ENCODE data around the gene KNTC1.
A peak's percentile ranks its signal among the peaks of the same experiment; 100 is the strongest.
"Not testable (repeated sequence)": the region's sequence is repeated elsewhere in the genome, so short reads cannot be mapped to it uniquely, and the experiment has no call there.

Gene KNTC1, protein sequence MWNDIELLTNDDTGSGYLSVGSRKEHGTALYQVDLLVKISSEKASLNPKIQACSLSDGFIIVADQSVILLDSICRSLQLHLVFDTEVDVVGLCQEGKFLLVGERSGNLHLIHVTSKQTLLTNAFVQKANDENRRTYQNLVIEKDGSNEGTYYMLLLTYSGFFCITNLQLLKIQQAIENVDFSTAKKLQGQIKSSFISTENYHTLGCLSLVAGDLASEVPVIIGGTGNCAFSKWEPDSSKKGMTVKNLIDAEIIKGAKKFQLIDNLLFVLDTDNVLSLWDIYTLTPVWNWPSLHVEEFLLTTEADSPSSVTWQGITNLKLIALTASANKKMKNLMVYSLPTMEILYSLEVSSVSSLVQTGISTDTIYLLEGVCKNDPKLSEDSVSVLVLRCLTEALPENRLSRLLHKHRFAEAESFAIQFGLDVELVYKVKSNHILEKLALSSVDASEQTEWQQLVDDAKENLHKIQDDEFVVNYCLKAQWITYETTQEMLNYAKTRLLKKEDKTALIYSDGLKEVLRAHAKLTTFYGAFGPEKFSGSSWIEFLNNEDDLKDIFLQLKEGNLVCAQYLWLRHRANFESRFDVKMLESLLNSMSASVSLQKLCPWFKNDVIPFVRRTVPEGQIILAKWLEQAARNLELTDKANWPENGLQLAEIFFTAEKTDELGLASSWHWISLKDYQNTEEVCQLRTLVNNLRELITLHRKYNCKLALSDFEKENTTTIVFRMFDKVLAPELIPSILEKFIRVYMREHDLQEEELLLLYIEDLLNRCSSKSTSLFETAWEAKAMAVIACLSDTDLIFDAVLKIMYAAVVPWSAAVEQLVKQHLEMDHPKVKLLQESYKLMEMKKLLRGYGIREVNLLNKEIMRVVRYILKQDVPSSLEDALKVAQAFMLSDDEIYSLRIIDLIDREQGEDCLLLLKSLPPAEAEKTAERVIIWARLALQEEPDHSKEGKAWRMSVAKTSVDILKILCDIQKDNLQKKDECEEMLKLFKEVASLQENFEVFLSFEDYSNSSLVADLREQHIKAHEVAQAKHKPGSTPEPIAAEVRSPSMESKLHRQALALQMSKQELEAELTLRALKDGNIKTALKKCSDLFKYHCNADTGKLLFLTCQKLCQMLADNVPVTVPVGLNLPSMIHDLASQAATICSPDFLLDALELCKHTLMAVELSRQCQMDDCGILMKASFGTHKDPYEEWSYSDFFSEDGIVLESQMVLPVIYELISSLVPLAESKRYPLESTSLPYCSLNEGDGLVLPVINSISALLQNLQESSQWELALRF (N-terminal part only)

DNA sequence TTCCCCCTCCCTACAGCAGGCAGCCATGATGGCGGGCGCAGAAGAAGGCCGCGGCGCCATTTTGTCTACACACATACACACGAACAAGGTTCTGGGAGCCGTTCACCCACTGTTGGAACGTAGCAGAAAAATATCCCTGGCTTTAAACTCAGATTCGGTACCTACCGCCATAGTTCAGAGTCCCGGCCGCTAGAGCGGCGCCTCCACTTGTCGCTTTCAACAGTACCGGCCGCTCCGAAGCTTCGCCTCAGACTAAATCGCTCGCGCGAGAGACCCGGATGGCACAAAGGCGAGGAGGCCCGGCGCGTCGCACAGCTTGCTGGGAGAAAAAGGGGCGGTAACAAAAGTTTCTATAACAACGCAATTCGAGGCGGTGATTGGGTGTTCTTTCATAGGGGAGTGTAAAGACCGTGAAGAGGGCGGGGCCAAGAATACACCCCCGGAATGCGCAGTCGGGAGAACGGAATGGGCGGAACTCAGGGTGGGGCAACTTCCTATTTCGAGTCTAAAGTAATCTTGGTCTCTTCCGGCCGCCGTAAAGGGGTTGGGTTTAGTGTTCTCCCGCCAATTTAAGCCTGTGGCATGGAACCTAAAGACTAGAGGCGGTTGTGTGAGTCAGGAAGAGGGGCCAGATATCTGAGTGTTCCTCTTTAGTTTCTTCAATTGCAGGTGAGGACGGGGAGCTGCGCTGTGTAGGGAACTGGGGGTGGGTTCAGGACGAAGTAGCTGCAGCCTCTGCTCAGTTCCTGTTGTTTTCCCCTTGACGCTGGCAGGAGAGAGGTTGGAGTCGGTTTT is at the start of gene KNTC1, which contains the start of gene RSRC2:
Gene KNTC1 (plus strand): TSS at position 567 of the 795 bp plus-strand sequence. CDS start 2,815 bp downstream, outside the sequence.
Gene RSRC2 (minus strand): TSS at position 254 of the 795 bp plus-strand sequence. CDS start 83 bp downstream, at position 171.
- peak; percentile 99 for DNase-seq (ENCODE audit: low read depth, low spot score)

DNA sequence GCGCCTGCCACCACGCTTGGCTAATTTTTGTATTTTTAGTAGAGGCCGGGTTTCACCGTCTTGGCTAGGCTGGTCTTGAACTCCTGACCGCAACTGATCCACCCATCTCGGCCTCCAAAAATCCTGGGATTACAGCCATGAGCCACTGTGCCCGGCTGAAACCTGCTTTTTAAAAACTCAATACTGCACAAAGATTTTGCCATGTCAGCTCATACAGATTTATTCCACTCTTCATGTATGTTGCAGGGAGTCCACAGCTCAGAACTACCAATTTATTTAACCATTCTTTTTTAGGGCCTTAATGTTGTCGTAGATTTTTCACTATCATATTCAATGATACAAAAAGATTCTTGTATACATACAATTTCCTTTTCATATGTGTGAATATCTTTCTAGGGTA is 46.3 kb upstream of the KNTC1 start:
- DNase-seq (ENCODE audit: low read depth, low spot score): no peak

DNA sequence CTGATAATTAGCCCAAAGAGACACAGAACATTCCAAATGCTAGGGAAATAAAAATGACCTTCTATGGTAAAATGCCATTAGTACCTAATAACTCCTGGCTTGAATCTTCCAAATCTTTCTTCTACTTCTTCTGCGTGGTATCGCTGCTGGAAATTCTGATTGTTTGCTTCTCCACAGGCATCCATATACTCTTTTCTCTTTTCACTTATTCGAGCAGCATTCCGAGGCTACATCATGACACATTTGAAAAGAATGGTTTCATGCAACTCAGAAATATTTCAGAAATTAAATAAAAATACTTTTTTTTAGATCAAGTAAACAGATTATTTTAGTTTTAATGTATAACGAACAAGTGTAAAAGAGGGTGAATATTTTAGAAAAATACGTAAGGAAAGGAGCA is 45.2 kb upstream of the KNTC1 start:
- no peak for DNase-seq (ENCODE audit: low read depth, low spot score)

DNA sequence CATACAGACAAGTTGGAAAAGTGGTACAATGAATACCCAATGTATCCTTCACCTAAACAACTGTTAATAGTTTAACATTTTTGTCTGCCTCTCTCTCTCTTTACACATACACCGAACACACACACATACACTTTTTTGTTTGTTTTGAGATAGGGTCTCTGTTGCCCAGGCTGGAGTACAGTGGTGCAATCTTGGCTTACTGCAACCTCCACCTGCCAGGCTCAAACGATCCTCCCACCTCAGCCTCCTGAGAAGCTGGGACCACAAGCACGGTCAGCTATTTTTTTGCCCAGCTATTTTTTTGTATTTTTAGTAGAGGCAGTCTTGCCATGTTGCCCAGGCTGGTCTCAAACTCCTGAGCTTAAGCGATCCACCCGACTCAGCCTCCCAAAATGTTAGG is 43.1 kb upstream of the KNTC1 start:
- no peak for DNase-seq (ENCODE audit: low read depth, low spot score)

DNA sequence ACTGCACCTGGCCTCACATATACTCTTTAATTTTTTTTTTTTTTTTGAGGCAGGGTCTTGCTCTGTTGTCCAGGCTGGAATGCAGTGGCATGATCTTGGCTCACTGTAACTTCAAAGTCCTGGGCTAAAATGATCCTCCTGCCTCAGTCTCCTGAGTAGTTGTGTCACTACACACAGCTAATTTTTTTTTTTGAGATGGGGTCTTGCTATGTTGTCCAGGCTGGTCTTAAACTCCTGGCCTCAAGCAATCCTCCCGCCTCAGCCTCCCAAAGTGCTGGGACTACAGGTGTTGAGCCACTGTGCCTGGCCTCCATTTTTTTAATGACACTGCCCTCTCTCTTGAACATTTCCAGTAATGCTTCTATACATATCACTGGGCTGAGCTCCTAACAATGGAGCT is 42.7 kb upstream of the KNTC1 start:
- DNase-seq (ENCODE audit: low read depth, low spot score): not testable (repeated sequence)

DNA sequence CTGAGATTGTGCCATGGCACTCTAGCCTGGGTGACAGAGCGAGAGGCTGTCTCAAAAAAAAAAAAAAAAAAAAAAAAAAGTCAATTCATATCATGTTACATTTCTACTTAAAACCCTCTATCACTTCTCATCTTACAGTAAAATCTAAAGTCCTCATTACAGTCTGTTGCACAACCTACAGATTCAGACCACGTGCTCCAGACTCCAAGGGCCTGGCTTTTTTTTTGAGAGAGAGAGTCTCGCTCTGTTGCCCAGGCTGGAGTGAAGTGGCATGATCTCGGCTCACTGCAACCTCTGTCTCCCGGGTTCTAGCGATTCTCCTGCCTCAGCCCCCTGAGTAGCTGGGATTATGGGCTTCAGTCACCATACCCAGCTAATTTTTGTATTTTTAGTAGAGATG is 40.7 kb upstream of the KNTC1 start:
- not testable (repeated sequence) for DNase-seq (ENCODE audit: low read depth, low spot score)

DNA sequence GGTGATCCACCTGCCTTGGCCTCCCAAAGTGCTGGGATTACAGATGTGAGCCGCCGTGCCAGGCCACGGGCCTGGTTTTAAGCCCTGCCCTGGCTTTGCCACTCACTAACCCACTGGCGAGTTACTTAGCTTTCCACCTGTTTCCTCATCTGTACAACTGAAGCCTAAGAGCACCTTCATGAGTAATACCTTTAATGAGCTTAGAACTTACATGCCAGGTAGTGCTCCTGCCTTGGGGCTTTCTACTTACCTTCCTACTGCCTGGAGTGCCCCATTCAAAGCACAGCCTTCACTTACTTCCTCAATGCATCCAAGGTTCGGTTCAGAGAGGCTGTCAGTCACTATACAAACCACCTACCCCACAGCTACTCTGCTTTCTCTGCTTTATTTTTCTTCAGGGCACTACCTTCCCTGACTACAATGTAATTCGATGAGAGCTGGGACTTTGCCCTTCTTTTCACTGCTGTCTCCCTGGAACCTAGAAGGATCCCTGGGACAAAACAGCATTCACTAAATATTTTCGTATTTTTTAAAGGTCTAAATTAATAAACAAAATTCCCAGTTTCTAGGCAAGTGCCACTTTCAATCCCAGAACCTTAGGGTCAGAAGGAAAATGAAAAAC is 40.1 kb upstream of the KNTC1 start:
- DNase-seq (ENCODE audit: low read depth, low spot score): no peak

DNA sequence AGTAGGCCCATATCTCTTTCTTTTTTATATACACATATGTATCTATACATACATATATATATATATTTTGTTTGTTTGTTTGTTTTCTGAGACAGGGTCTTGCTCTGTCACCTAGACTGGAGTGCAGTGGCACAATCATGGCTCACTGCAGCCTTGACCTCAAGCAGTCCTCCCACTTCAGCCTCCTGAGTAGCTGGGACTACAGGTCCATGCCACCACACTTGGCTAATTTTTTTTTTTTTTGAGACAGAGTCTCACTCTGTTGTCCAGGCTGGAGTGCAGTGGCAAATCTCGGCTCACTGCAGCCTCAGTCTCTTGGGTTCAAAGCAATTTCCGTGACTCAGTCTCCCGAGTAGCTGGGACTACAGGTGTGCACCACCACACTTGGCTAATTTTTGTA is 39.2 kb upstream of the KNTC1 start:
- not testable (repeated sequence) for DNase-seq (ENCODE audit: low read depth, low spot score)

DNA sequence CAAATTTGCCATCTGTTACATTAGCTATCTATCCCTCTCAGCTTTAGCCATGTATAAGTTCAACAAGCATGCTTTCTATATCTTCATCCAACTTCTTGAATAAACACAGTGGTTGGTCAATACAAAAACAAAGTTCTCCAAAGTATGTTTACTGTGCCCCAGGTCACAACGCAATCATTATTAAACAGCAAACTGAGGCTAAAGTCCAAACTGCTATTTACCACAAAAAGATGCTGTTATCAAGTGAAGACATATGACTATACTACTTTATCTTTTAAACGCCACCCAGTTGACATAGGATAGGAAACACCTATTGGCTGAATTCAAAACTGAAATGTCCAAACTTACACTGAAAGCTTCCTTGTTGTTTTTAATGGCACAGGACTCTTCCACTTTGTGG is 38.0 kb upstream of the KNTC1 start:
- no peak for DNase-seq (ENCODE audit: low read depth, low spot score)

DNA sequence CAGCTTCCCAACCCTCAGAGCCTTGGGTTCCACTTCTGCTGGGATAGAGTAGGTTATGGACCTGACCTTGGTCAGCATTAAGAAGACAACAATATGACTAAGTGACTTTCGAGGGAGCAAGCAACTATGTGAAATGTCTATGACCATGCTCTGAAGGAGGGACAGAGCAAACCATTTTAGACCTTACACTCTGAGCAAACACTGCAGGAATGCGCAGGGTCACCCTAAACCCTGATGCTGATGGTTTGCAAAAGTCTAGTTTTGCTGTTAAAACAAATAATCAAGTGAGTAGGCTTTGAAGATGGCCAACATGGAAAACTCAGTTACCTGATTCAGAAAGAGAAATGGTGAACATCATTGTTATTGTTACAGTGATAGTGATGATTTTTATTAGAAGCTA is 35.1 kb upstream of the KNTC1 start:
- no peak for DNase-seq (ENCODE audit: low read depth, low spot score)

DNA sequence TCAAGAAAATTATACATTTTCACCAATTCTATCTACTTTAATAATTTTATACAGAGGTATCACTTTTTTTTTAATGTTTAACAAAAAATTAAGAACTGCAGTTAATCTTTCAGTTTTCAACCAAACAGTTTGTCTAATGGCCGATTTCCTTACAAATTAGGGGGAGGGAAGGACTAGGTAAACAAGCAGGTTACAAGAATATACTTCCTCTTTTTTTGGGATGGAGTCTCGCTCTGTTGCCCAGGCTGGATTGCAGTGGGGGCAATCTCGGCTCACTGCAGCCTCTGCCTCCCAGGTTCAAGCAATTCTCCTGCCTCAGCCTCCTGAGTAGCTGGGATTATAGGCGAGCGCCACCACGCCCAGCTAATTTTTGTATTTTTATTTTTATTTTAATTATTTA is 33.8 kb upstream of the KNTC1 start:
- not testable (repeated sequence) for DNase-seq (ENCODE audit: low read depth, low spot score)

DNA sequence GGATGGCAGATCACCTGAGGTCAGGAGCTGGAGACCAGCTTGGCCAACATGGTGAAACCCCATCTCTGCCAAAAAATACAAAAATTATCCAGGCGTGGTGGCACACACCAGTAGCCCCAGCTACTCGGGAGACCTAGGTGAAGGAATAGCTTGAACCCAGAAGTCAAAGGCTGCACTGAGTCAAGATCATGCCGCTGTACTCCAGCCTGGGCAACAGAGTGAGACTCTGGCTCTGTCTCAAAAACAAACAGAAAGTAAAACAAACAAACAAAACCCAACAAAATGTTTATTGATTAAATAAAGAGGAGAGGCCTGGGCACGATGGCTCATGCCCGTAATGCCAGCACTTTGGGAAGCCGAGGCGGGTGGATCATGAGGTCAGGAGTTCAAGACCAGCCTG is 31.8 kb upstream of the KNTC1 start:
- DNase-seq (ENCODE audit: low read depth, low spot score): no peak

DNA sequence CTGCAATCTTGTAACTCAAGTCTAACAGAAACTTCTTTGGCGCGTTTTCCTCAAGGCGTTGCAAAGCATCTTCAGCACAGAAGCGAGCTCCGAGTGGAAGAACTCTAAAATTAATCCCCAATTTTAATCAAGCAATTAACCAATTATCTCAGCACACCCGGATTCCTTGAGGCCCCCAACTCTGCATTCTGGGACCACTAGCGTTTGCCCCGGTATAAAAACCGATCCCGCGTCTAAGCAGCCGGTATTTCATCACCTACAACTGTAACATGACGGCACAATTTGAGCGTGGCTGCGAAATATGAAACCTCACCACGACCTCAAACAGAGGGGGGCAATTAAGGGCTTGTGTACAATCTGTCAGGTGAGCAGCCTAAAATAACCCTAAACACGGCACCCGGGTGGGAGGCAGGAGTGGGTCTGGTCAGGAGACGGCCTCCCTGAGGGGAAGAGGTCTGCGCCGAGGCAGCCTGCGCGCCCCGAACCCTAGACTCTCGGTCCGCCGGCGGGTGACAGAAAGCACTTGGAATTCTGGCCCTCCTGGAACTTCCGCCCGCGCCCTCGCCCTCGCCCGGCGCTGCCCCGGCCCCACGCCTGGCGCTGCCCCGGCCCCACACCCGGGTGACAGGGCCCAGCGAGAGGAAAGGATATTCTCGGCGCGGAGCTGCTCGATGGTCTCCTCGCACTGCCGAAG is 26.9 kb upstream of the KNTC1 start:
- DNase-seq (ENCODE audit: low read depth, low spot score): no peak

DNA sequence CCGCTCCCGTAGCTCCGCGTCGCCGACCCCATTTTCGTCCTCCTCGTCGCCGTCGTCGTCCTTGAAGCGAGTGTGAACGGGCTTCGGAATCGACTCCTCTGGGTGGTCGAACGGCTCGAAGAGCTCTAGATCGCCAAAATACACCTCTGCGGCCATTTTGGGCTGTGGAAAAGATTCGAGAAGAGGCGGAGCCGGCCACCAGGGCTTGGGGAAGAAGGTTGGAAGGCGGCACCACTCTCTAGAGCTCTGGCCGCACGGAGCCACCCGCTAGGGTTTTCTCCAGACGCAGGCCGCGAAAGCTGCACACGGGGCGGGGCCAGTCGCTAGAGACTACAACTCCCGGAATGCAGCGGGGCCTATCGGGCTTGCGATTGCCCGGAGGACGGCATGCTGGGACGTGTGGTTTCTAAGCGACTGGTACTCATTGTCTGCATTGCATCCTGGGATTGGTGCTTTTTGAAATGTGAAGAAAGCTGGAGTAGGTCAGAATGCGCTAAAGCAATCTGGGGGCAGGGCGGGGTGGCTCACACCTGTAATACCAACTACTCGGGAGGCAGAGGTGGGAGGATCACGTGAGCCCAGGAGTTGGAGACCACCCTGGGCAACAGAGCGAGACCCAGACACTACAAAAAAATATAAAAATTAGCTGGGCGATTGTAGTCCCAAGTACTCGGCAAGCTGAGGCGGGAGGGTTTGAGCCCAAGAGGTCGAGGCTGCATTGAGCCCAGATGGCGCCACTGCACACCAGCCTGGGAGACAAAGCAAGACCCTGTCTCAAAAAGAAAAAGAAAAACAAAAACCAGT is 26.2 kb upstream of the KNTC1 start, which contains the start of gene ZCCHC8:
Gene ZCCHC8 (minus strand): TSS at position 248 of the 804 bp plus-strand sequence. CDS start 92 bp downstream, at position 156.
- DNase-seq (ENCODE audit: low read depth, low spot score): peak; percentile 96

DNA sequence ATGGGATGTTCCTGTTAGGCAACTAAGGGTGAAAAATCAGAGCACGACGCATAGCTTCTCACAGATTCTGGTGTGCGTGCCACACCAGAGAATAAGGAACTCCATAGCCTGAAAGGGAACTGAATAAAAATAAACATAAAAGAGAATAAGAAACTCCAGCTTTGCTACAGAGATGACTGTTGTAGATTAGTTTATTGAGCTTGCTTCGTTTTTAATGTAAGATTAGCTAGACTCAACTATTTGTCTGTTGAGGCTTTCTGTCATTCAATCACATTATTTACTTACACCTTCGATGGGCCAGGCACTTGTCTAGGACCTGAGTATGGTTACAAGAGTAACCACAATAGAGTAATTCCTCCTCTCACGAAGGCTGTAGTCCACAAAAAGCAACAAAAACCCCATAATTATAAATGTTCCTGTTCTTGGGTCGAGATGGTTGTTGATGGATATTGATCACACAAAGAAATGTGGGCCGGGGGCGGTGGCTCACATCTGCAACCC is 25.5 kb upstream of the KNTC1 start:
- no peak for DNase-seq (ENCODE audit: low read depth, low spot score)

DNA sequence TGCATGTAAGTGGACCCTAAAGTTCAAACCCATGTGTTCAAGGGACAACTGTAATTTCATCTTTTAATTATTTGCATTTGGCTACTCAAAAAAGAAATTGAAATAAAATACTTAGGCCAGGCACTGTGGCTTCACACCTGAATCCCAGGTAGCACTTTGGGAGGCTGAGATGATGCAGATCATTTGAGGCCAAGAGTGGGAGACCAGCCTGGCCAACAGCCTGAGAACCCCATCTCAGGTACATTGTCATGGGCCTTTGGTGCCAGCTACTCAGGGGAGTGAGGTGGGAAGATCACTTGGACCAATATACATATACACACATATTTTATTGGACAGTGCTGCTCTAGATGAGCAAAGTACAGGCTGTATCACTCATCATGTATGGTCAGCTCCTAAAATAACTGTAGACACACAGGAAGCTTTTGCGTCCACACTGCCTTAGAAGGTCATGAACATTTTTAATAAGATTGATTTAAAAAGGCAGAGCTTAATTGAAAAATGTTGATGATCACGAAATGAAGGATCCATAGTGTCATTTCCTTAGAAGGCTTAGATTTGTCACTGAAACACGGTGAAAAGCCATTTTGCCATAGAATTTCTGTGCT is 23.8 kb upstream of the KNTC1 start:
- no peak for DNase-seq (ENCODE audit: low read depth, low spot score)

DNA sequence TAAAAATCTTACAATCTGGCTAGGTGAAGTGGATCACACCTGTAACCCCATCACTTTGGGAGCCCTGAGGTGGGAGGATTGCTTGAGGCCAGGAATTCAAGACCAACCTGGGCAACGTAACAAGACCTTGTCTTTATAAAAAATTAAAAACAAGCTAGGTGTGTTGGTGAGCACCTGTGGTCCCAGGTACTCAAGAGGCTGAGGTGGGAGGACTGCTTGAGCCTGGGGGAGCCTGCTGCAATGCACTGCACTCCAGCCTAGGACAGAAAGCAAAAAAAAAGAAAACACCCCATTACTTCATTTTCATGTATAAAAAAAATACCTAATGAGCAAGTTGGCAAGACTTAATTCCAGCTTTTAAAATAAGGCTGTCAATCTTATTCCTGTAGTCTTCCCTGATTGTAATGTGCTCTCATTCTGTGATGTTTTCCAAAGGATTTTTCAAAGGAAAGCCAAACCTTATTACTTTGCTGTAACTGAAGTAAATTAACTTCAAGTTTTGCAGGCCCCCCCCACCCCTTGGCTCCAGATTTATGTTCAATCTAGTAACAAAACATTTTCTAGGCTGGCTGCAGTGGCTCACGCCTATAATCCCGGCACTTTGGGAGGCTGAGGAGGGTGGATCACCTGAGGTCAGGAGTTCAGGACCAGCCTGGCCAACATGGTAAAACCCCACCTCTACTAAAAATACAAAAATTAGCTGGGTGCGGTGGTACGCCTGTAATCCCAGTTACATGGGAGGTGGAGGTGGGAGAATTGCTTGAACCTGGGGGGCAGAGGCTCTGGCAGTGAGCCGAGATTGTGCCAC is 23.1 kb upstream of the KNTC1 start:
- DNase-seq (ENCODE audit: low read depth, low spot score): no peak

Data from smooth muscle cell of the brain vasculature (primary cell).